HUES64 (cell line): ENCODE results near the gene SNTG2.
"Not testable (repeated sequence)": the region's sequence is repeated elsewhere in the genome, so short reads cannot be mapped to it uniquely, and the experiment has no call there.

Experiments
- H3K27ac ChIP-seq: 2 replicates; pipeline ENCODE4 v1.7.0; 2013; ENCODE audit warnings: low read depth, low read length, inconsistent platforms
- H3K27me3 ChIP-seq: 2 replicates; pipeline ENCODE4 v1.6.1; 2013; ENCODE audit warnings: mild to moderate bottlenecking, low read length; ENCODE audit not compliant: insufficient read depth
- H3K36me3 ChIP-seq: 2 replicates; pipeline ENCODE4 v1.6.1; 2013; ENCODE audit warnings: mild to moderate bottlenecking, low read length; ENCODE audit not compliant: insufficient read depth
- H3K4me1 ChIP-seq: 2 replicates; pipeline ENCODE4 v1.6.1; 2013; ENCODE audit warnings: mild to moderate bottlenecking, low read length, moderate library complexity; ENCODE audit not compliant: insufficient read depth
- H3K4me3 ChIP-seq: 2 replicates; pipeline ENCODE4 v1.5.1; 2013; ENCODE audit warnings: mild to moderate bottlenecking, low read length, moderate library complexity
- H3K9ac ChIP-seq: 2 replicates; pipeline ENCODE4 v1.6.1; 2013; ENCODE audit warnings: mild to moderate bottlenecking, low read depth, low read length
- H3K9me3 ChIP-seq: 2 replicates; pipeline ENCODE4 v1.6.1; 2013; ENCODE audit warnings: low read depth, low read length; ENCODE audit not compliant: insufficient read depth
- WGBS: fragments of 150-250, 120-280 bp; methylation state at CpG from one replicate; pipeline ENCODE4 v1.1.7; 2013; ENCODE audit warnings: missing lambda C conversion rate; 5-methylcytosine and 5-hydroxymethylcytosine counted together

SNTG2 gene

GRCh38 chr2:1132328-1132969 is 181.8 kb downstream of the SNTG2 start:
- Histone ChIP-seq H3K9ac (no peak overlapping the region), H3K27me3 (no peaks in the 10 kb centered on the region)
- 96% methylated on average over 14 of the region's 14 CpGs for WGBS

GRCh38 chr2:1133896-1134295 is 183.2 kb downstream of the SNTG2 start:
- H3K36me3 ChIP-seq, H3K4me3 ChIP-seq, H3K4me1 ChIP-seq, H3K27me3 ChIP-seq, H3K9ac ChIP-seq, H3K27ac ChIP-seq, H3K9me3 ChIP-seq: not testable (repeated sequence)
- WGBS, result 94% methylated on average over 16 of the region's 16 CpGs

More at GRCh38 chr2:1132328-1132969, 181.8 kb downstream of the SNTG2 start:
- no peak overlapping the region for H3K4me3 ChIP-seq
- H3K27ac ChIP-seq, result no peak overlapping the region
- H3K4me1 ChIP-seq, result no peaks in the 10 kb centered on the region
- H3K9me3 ChIP-seq, result no peaks in the 10 kb centered on the region
- H3K36me3 ChIP-seq, result no peaks in the 10 kb centered on the region

- H3K27ac ChIP-seq, result no peak overlapping the region
- WGBS, result 94% methylated on average over 20 of the region's 20 CpGs
- H3K36me3 ChIP-seq, result peaks cover 2% of the 10 kb centered on the region; the same call in 1 of the 2 replicates
- no peak overlapping the region for H3K9ac ChIP-seq
- no peaks in the 10 kb centered on the region for H3K9me3 ChIP-seq
- no peaks in the 10 kb centered on the region for H3K27me3 ChIP-seq
- H3K4me1 ChIP-seq, result no peaks in the 10 kb centered on the region
- no peak overlapping the region for H3K4me3 ChIP-seq
Observed at GRCh38 chr2:1134629-1135028, 184.0 kb downstream of the SNTG2 start.

- Histone ChIP-seq H3K27me3 (no peaks in the 10 kb centered on the region), H3K9me3 (no peaks in the 10 kb centered on the region), H3K4me3 (no peak overlapping the region), H3K9ac (no peak overlapping the region), H3K36me3 (peaks cover 2% of the 10 kb centered on the region; the same call in 1 of the 2 replicates), H3K4me1 (no peaks in the 10 kb centered on the region), H3K27ac (no peak overlapping the region)
- WGBS, result 76% methylated on average over 6 of the region's 7 CpGs
Observed at GRCh38 chr2:1136067-1136466, 185.4 kb downstream of the SNTG2 start.

DNA sequence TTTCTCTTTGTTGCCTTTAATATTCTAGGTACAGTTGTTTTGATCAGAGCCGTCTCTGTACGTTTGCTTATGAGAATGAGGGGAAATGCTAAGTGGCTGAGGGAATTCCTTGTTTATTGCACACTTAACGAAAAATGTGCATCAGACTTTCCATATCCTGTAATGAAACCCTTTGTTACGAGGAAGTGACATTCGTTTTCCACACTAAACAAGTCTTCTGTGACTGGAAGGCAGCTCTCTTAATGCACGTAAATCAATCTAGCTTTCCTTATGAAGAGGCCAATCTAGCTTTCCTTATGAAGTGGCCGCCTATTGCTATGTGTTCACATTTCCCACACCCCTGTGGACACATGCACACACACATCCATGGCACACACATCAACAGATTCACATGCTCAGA is 186.2 kb downstream of the SNTG2 start:
- no peak overlapping the region for H3K4me3 ChIP-seq
- H3K9me3 ChIP-seq, result no peaks in the 10 kb centered on the region
- H3K9ac ChIP-seq, result no peak overlapping the region
- H3K36me3 ChIP-seq, result peaks cover 2% of the 10 kb centered on the region; the same call in 1 of the 2 replicates
- WGBS, result 94% methylated on average over 7 of the region's 7 CpGs
- no peak overlapping the region for H3K27ac ChIP-seq
- no peaks in the 10 kb centered on the region for H3K4me1 ChIP-seq
- no peaks in the 10 kb centered on the region for H3K27me3 ChIP-seq

GRCh38 chr2:1137264-1137663 is 186.6 kb downstream of the SNTG2 start:
- WGBS, result 93% methylated on average over 7 of the region's 7 CpGs
- no peaks in the 10 kb centered on the region for H3K27me3 ChIP-seq
- no peaks in the 10 kb centered on the region for H3K4me1 ChIP-seq

GRCh38 chr2:1137913-1138391 is 187.3 kb downstream of the SNTG2 start:
- Histone ChIP-seq H3K4me3 (no peak overlapping the region), H3K9me3 (no peaks in the 10 kb centered on the region), H3K36me3 (peaks cover 8% of the 10 kb centered on the region; the same call in 1 of the 2 replicates), H3K4me1 (no peaks in the 10 kb centered on the region), H3K27ac (no peak overlapping the region), H3K9ac (no peak overlapping the region), H3K27me3 (no peaks in the 10 kb centered on the region)
- 84% methylated on average over 15 of the region's 15 CpGs for WGBS

More at GRCh38 chr2:1137264-1137663, 186.6 kb downstream of the SNTG2 start:
- Histone ChIP-seq H3K9me3 (no peaks in the 10 kb centered on the region), H3K9ac (no peak overlapping the region), H3K27ac (no peak overlapping the region), H3K36me3 (peaks cover 5% of the 10 kb centered on the region; the same call in 1 of the 2 replicates), H3K4me3 (no peak overlapping the region)

- Histone ChIP-seq H3K27ac (no peak overlapping the region), H3K9ac (no peak overlapping the region), H3K4me1 (no peaks in the 10 kb centered on the region), H3K9me3 (no peaks in the 10 kb centered on the region), H3K4me3 (no peak overlapping the region), H3K36me3 (peaks cover 18% of the 10 kb centered on the region), H3K27me3 (no peaks in the 10 kb centered on the region)
- 28% methylated on average over 16 of the region's 17 CpGs for WGBS
Observed at GRCh38 chr2:1140389-1141003, 189.8 kb downstream of the SNTG2 start.

DNA sequence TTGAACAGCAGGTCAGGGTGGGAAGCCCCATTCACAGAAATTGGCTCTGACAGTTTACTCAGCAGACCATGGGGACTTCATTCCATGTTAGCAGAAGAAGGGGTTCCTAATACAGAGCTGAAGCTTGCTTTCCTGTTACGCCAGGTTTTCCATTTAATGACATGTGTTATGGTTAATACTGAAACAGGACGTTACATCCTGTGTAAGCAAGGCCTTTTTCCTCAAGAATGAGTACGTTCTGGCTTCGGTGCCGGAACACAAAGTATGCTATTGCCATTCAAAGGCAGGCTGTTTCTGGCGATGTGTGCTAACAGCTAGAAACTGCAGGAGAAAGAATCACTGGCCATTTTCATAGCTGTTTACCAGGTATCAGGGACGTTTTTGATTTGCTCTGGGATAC is 190.4 kb downstream of the SNTG2 start:
- Histone ChIP-seq H3K36me3 (peaks cover 18% of the 10 kb centered on the region), H3K27ac (no peak overlapping the region), H3K27me3 (no peaks in the 10 kb centered on the region), H3K9ac (no peak overlapping the region), H3K4me1 (no peaks in the 10 kb centered on the region), H3K4me3 (no peak overlapping the region), H3K9me3 (no peaks in the 10 kb centered on the region)
- 92% methylated on average over 7 of the region's 7 CpGs for WGBS

DNA sequence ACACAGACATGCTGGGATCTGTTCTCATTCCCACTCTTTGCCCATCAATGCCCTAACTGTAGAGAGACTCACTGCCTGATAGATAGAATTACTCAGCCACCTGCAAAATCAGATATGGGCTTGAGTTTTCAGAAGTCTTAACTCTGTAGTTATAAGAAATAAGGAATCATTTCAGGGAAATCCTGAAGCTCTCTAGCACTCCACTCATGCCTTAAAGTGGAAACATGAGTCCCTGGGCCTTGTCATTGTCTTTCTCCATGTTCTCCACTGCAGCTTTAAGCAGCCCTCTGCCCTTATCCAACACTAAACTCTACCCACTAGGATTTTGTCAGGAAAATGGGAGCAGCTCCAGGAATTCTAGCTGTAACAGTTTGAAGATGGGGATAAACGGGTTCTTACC is 192.5 kb downstream of the SNTG2 start:
- no peaks in the 10 kb centered on the region for H3K9me3 ChIP-seq
- WGBS, result 96% methylated on average over 1 of the region's 1 CpG
- H3K4me3 ChIP-seq, result no peak overlapping the region
- no peak overlapping the region for H3K27ac ChIP-seq
- H3K36me3 ChIP-seq, result peaks cover 17% of the 10 kb centered on the region
- no peak overlapping the region for H3K9ac ChIP-seq
- H3K4me1 ChIP-seq, result no peaks in the 10 kb centered on the region
- no peaks in the 10 kb centered on the region for H3K27me3 ChIP-seq

- Histone ChIP-seq H3K36me3 (peaks cover 10% of the 10 kb centered on the region), H3K9ac (no peak overlapping the region), H3K27me3 (no peaks in the 10 kb centered on the region), H3K27ac (no peak overlapping the region), H3K4me1 (no peaks in the 10 kb centered on the region), H3K4me3 (no peak overlapping the region), H3K9me3 (no peaks in the 10 kb centered on the region)
- WGBS, result 56% methylated on average over 5 of the region's 5 CpGs
Observed at GRCh38 chr2:1147873-1148612, 197.4 kb downstream of the SNTG2 start.
